HAP-1 (cell line): ENCODE measurements around the gene CACNA1F.
A peak's percentile ranks its signal among the peaks of the same experiment; 100 is the strongest.

ENCODE experiments used
- DNase-seq, 2 experiments: peaks; one replicate each; pipeline ENCODE4 v3.0.0-alpha.2; 2016 to 2020; ENCODE audit warnings: low spot score in 2 of 2
- H3K27me3 ChIP-seq: fragments of 250-450 bp; sonication (Bioruptor Pico); 2 replicates; pipeline ENCODE4 v1.5.1; 2020; ENCODE audit warnings: low read depth, mild to moderate bottlenecking, moderate library complexity
- H3K36me3 ChIP-seq: fragments of 250-450 bp; sonication (Bioruptor Pico); replicated peaks from 2 replicates; pipeline ENCODE4 v1.5.1; 2020; ENCODE audit warnings: mild to moderate bottlenecking
- H3K4me1 ChIP-seq: fragments of 250-450 bp; sonication (Bioruptor Pico); 2 replicates; pipeline ENCODE4 v1.5.1; 2020; ENCODE audit warnings: mild to moderate bottlenecking
- H3K4me3 ChIP-seq: fragments of 250-450 bp; sonication (Bioruptor Pico); 2 replicates; pipeline ENCODE4 v1.5.1; 2020; ENCODE audit warnings: mild to moderate bottlenecking, moderate library complexity
- H3K9me3 ChIP-seq: fragments of 250-450 bp; sonication (Bioruptor Pico); 2 replicates; pipeline ENCODE4 v1.5.1; 2020; ENCODE audit warnings: mild to moderate bottlenecking, moderate library complexity
- in situ Hi-C: fragments of 300-500 bp; cut with MboI; formaldehyde crosslinking; loops from 3 replicates; pipeline ENCODE4 v1.14.3; 2020; ENCODE audit warnings: low sequenced_read_pairs, inconsistent platforms, mixed read lengths

Gene CACNA1F

DNA sequence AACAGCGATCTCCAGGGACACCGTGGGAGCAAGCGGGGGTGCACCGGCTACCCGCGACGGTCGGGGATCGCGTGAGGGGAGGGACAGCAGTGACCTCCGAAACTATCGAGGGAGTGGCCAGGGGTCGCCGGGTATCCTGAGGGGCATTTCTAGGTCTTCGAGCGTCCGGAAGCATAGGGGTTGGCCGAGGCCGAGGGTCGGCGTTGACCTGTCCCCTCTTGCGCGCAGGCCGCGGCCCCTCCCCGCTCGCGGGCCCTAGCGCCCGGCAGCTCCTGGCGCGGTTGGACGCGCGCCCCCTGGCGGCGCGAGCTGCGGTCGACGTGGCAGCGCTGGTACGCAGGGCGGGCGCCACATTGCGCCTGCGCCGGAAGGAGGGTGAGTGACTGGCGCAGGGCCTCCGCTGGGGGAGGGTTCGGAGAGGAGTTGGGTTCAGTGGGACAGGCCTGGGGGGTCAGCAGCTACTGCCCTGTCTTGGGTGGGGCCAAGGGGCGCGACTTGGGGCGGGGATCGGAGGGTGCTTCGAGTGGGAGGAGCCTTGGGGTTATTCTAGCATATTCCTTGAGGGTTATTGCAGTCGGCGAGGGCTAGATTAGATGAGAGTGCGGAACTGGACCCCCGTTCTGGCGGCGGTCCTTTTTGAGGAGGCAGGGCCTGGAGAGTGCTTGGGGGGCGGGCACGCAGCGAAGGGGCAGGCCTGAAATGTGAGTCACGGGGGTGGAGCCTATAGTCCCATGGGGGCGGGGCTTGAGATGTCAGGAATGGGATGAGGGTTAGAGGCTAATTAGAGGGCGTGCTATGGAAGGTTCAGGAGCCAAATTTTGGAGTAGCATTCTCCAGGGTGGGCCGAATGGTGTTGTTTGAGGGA lies 69.4 kb downstream of the CACNA1F start:
- H3K27me3 ChIP-seq, result no peaks in the 10 kb centered on the region
- peak overlapping the region; percentile 35 for H3K4me3 ChIP-seq
- in situ Hi-C loops, result no loop called here
- H3K4me1 ChIP-seq, result peaks cover 29% of the 10 kb centered on the region
- peak; percentile 85 to 98 for DNase-seq
- no peaks in the 10 kb centered on the region for H3K9me3 ChIP-seq
- no peaks in the 10 kb centered on the region for H3K36me3 ChIP-seq

GRCh38 chrX:49162620-49163019 lies 70.5 kb downstream of the CACNA1F start, which contains the start of gene MAGIX:
TSS of gene MAGIX (plus strand) at chrX:49162758. CDS start at chrX:49162890, 132 bp downstream.
- H3K9me3 ChIP-seq, result no peaks in the 10 kb centered on the region
- in situ Hi-C loops, result no loop called here

GRCh38 chrX:49161632-49162031 lies 71.5 kb downstream of the CACNA1F start:
- Histone ChIP-seq H3K36me3 (no peaks in the 10 kb centered on the region), H3K4me1 (peaks cover 17% of the 10 kb centered on the region), H3K9me3 (no peaks in the 10 kb centered on the region), H3K4me3 (no peak overlapping the region), H3K27me3 (no peaks in the 10 kb centered on the region)
- DNase-seq, result no peak
- in situ Hi-C loops, result no loop called here

More at GRCh38 chrX:49162620-49163019, 70.5 kb downstream of the CACNA1F start, which contains the start of gene MAGIX:
- DNase-seq, result no peak
- H3K4me1 ChIP-seq, result peaks cover 27% of the 10 kb centered on the region
- no peaks in the 10 kb centered on the region for H3K27me3 ChIP-seq
- peak within 1 kb of the TSS; percentile 35 for H3K4me3 ChIP-seq
- H3K36me3 ChIP-seq, result no peaks in the 10 kb centered on the region

DNA sequence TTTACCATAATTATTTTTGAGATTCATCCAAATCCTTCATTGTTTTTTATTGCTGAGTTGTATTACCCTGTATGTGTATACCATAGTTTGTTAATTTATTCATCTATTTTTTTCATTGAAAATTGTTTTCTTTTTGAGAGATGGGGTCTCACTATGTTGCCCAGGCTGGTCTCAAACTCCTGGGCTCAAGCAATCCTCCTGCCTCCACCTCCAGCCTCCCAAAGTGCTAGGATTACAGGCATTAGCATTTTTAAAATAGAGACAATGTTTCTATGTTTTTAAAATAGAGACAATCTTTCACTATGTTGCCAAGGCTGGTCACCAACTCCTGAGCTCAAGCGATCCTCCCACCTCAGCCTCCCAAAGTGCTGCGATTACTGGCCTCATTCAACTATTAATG lies 72.2 kb downstream of the CACNA1F start:
- H3K4me3 ChIP-seq, result no peak overlapping the region
- H3K36me3 ChIP-seq, result no peaks in the 10 kb centered on the region
- no peaks in the 10 kb centered on the region for H3K9me3 ChIP-seq
- in situ Hi-C loops, result no loop called here
- peaks cover 19% of the 10 kb centered on the region for H3K4me1 ChIP-seq
- no peaks in the 10 kb centered on the region for H3K27me3 ChIP-seq
- DNase-seq, result no peak

DNA sequence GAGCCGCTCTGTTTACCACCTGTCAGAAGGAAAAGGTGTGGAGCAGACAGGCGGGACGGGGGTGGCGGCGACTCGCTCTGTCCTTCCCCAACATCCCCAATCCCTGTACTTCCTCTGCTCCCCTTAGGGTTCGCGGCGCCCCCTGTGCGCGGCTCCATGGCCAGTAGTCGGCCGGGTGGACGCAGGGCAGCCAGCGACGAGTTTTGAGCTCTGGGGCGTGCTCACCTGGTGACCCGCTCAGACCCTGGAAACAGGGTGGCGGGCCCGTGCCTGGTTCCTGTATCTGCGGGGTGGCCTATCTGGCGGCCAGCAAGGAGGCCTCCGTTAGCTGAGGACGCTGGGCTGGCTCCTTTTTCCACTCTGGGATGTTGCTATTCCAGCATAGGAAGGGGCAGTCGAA lies 75.9 kb downstream of the CACNA1F start:
- in situ Hi-C loops, result no loop called here
- no peak for DNase-seq
- no peak overlapping the region for H3K4me3 ChIP-seq
- H3K36me3 ChIP-seq, result no peaks in the 10 kb centered on the region
- H3K27me3 ChIP-seq, result no peaks in the 10 kb centered on the region
- no peaks in the 10 kb centered on the region for H3K9me3 ChIP-seq
- peaks cover 15% of the 10 kb centered on the region for H3K4me1 ChIP-seq

DNA sequence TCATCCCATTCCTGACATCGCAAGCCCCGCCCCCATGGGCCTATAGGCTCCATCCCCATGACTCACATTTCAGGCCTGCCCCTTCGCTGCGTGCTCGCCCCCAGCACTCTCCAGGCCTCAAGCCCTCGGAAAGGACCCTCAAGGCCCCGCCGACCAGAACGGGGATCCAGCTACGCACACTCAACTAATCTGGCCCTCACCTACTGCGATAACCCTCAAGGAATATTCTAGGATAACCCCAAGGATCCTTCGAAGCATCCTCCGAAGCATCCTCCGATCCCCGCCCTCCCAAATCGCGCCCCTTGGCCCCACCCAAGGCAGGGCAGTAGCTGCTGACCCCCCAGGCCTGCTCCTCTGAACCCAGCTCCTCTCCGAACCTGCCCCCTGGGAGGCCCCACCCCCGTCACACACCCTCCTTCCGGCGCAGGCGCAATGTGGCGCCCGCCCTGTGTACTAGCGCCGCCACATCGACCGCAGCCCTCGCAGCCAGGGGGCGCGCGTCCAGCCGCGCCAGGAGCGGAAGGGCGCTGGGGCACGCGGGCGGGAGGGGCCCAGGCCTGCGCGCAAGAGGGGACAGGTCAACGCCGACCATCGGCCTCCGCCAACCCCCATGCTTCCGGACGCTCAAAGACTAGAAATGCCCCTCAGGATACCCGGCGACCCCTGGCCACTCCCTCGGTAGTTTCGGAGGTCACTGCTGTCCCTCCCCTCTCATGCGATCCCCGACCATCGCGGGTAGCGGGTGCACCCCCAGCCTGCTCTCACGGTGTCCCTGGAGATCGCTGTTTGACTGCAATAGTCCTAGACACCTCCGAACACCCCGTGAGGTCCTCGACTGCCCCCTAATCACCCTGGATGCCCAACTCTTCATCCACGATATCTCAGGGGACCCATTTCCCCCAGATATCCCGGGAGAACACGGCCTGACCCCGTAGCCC lies 77.0 kb downstream of the CACNA1F start:
- peak; percentile 87 to 97 for DNase-seq
- H3K4me1 ChIP-seq, result peaks cover 15% of the 10 kb centered on the region
- in situ Hi-C loops, result no loop called here
- H3K4me3 ChIP-seq, result peak overlapping the region; percentile 39
- H3K27me3 ChIP-seq, result no peaks in the 10 kb centered on the region
- H3K9me3 ChIP-seq, result no peaks in the 10 kb centered on the region
- no peaks in the 10 kb centered on the region for H3K36me3 ChIP-seq

DNA sequence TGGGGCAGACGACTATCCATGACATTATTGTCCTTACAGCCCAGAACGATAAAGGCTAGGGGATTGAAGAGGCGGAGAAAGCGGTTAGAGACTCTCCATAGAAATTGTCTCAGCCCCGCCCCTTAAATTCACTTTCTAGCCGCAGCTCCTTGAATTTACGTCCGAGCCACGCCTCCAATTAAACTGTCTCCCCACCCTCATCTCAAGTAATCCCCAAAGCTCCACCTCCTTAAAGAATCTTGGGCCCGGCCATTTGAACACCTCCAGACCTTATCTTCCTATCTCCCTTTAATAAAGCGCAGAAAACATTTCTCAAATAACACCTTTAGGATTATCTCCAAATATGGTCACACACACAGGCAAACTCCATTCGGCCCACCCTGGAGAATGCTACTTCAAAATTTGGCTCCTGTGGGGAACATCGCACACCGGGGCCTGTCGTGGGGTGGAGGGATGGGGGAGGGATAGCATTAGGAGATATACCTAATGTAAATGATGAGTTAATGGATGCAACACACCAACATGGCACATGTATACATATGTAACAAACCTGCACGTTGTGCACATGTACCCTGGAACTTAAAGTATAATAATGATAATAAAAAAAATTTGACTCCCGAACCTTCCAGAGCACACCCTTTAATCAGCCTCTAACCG lies 77.8 kb downstream of the CACNA1F start:
- Histone ChIP-seq H3K4me1 (peaks cover 15% of the 10 kb centered on the region), H3K36me3 (no peaks in the 10 kb centered on the region), H3K4me3 (peak overlapping the region; percentile 39), H3K9me3 (no peaks in the 10 kb centered on the region), H3K27me3 (no peaks in the 10 kb centered on the region)
- in situ Hi-C loops, result no loop called here
- DNase-seq, result peak; percentile 94 to 96
